GM23338 (cell line): ENCODE results near the gene PRR22. TPM values are rescaled to one million over a fixed set of nuclear protein-coding genes. Genes with fewer than 3 reads are reported as not detected.

Experiments used
- ATAC-seq: fragments of 200-7000 bp; cut with Tn5 transposase; 3 replicates; pipeline ENCODE4 v1.9.1; 2020
- DNase-seq: peaks from one replicate; pipeline ENCODE4 v3.0.0-alpha.2; 2015; ENCODE audit warnings: low spot score
- H2AFZ ChIP-seq: fragments of 200-600 bp; sonication (generic); 2 replicates; pipeline ENCODE4 v1.8.0; 2016; ENCODE audit warnings: antibody characterized with exemption, mild to moderate bottlenecking, moderate library complexity
- H3F3A ChIP-seq: fragments of 200-600 bp; sonication (generic); replicated peaks from 2 replicates; pipeline ENCODE4 v1.8.0; 2017; ENCODE audit warnings: antibody characterized with exemption, mixed run types, low read depth
- H3K27ac ChIP-seq: fragments of 200-600 bp; sonication (generic); 2 replicates; pipeline ENCODE4 v1.6.1; 2016; ENCODE audit warnings: low read depth
- H3K27me3 ChIP-seq: fragments of 200-600 bp; sonication (generic); 2 replicates; pipeline ENCODE4 v1.8.0; 2016; ENCODE audit warnings: mild to moderate bottlenecking, mixed run types, moderate library complexity; ENCODE audit not compliant: insufficient read depth
- H3K36me3 ChIP-seq: fragments of 200-600 bp; sonication (generic); 2 replicates; pipeline ENCODE4 v1.8.0; 2016; ENCODE audit warnings: mild to moderate bottlenecking; ENCODE audit not compliant: insufficient read depth
- H3K4me1 ChIP-seq: fragments of 200-600 bp; sonication (generic); 2 replicates; pipeline ENCODE4 v1.8.0; 2016; ENCODE audit warnings: mild to moderate bottlenecking, moderate library complexity; ENCODE audit not compliant: insufficient read depth
- H3K4me2 ChIP-seq: fragments of 200-600 bp; sonication (generic); 2 replicates; pipeline ENCODE4 v1.7.1; 2017; ENCODE audit warnings: mixed run types
- H3K4me3 ChIP-seq: fragments of 200-600 bp; sonication (generic); 2 replicates; pipeline ENCODE4 v1.6.1; 2016; ENCODE audit warnings: mixed run types
- H3K79me2 ChIP-seq: fragments of 200-600 bp; sonication (generic); replicated peaks from 2 replicates; pipeline ENCODE4 v1.8.0; 2017; ENCODE audit warnings: mild to moderate bottlenecking; ENCODE audit not compliant: insufficient read depth
- H3K9me2 ChIP-seq: fragments of 200-600 bp; sonication (generic); 2 replicates; pipeline ENCODE4 v1.8.0; 2017; ENCODE audit not compliant: insufficient read depth
- H4K20me1 ChIP-seq: fragments of 200-600 bp; sonication (generic); replicated peaks from 2 replicates; pipeline ENCODE4 v1.8.0; 2017; ENCODE audit warnings: mild to moderate bottlenecking; ENCODE audit not compliant: insufficient read depth
- H3K27ac Mint-ChIP-seq: 2 replicates; pipeline ENCODE4 v1.8.0; 2020; ENCODE audit warnings: inconsistent platforms, mild to moderate bottlenecking, moderate library complexity, mixed read lengths
- H3K27me3 Mint-ChIP-seq: 3 replicates; pipeline ENCODE4 v1.8.0; 2022; ENCODE audit warnings: low read depth, mild to moderate bottlenecking, moderate library complexity, mixed read lengths, inconsistent platforms; ENCODE audit not compliant: insufficient read depth, poor library complexity
- H3K36me3 Mint-ChIP-seq: 3 replicates; pipeline ENCODE4 v1.8.0; 2021; ENCODE audit warnings: low read depth, mild to moderate bottlenecking, inconsistent platforms, moderate library complexity, mixed read lengths
- H3K4me1 Mint-ChIP-seq: 3 replicates; pipeline ENCODE4 v1.8.0; 2020; ENCODE audit warnings: mild to moderate bottlenecking, inconsistent platforms, mixed read lengths
- H3K4me3 Mint-ChIP-seq: 3 replicates; pipeline ENCODE4 v1.8.0; 2021; ENCODE audit warnings: moderate library complexity, mild to moderate bottlenecking, inconsistent platforms, mixed read lengths
- H3K9me3 Mint-ChIP-seq: 3 replicates; pipeline ENCODE4 v1.8.0; 2020; ENCODE audit warnings: moderate library complexity, mild to moderate bottlenecking, inconsistent platforms, mixed read lengths
- CREB1 ChIP-seq: fragments of 250-450 bp; sonication (Bioruptor Pico); IDR thresholded peaks from 2 replicates; pipeline ENCODE4 v1.5.0; 2020; ENCODE audit warnings: low read depth, mild to moderate bottlenecking, moderate library complexity
- CTCF ChIP-seq, 2 experiments: fragments of 200-600 bp in 1 of 2; sonication (generic) in 1 of 2; conservative IDR thresholded peaks; 2 replicates each; pipeline versions ENCODE4 v1.5.1 to v1.6.1; 2016 to 2017; ENCODE audit warnings: antibody characterized with exemption in 2 of 2, low read depth in 2 of 2, mild to moderate bottlenecking in 2 of 2, moderate library complexity in 1 of 2
- ETS1 ChIP-seq: IDR thresholded peaks from 2 replicates; pipeline ENCODE4 v1.6.1; 2016; ENCODE audit warnings: antibody characterized with exemption
- EZH2 ChIP-seq: fragments of 200-600 bp; sonication (generic); IDR thresholded peaks from one replicate; pipeline ENCODE4 v1.8.0; 2017; ENCODE audit warnings: antibody characterized with exemption, mild to moderate bottlenecking, low read depth; ENCODE audit not compliant: unreplicated experiment
- EZH2phosphoT487 ChIP-seq: fragments of 200-600 bp; sonication (generic); IDR thresholded peaks from one replicate; pipeline ENCODE4 v1.8.1; 2018; ENCODE audit warnings: antibody characterized with exemption; ENCODE audit not compliant: unreplicated experiment
- JUNB ChIP-seq: IDR thresholded peaks from one replicate; pipeline ENCODE4 v1.6.1; 2016; ENCODE audit warnings: antibody characterized with exemption; ENCODE audit not compliant: unreplicated experiment
- NANOG ChIP-seq: IDR thresholded peaks from 2 replicates; pipeline ENCODE4 v1.6.1; 2016; ENCODE audit warnings: antibody characterized with exemption, borderline replicate concordance
- POLR2AphosphoS5 ChIP-seq: IDR thresholded peaks from 2 replicates; pipeline ENCODE4 v1.6.1; 2016; ENCODE audit warnings: antibody characterized with exemption, low read depth
- REST ChIP-seq: IDR thresholded peaks from one replicate; pipeline ENCODE4 v1.6.1; 2018; ENCODE audit warnings: antibody characterized with exemption; ENCODE audit not compliant: unreplicated experiment
- STAT1 ChIP-seq: IDR thresholded peaks from one replicate; pipeline ENCODE4 v1.6.1; 2016; ENCODE audit warnings: antibody characterized with exemption; ENCODE audit not compliant: unreplicated experiment
- ZNF114 ChIP-seq: fragments of 250-450 bp; sonication (Bioruptor Pico); IDR thresholded peaks from 2 replicates; pipeline ENCODE4 v1.5.0; 2020; ENCODE audit warnings: mild to moderate bottlenecking, moderate library complexity
- ZNF331 ChIP-seq: fragments of 250-450 bp; sonication (Bioruptor Pico); IDR thresholded peaks from 2 replicates; pipeline ENCODE4 v1.5.0; 2020; ENCODE audit warnings: low read depth, mild to moderate bottlenecking, moderate library complexity
- ZNF462 ChIP-seq: fragments of 250-450 bp; sonication (Bioruptor Pico); IDR thresholded peaks from 2 replicates; pipeline ENCODE4 v1.5.0; 2020; ENCODE audit warnings: mild to moderate bottlenecking, moderate library complexity
- polyA plus RNA-seq: library from polyadenylated mRNA; unstranded; fragments of >200 nt; fragmentation: Nextera tagmentation; extraction: Ambion mirVana; gene quantifications from 2 replicates; pipeline ENCODE4 v1.2.1, GENCODE V29; 2016
- total RNA-seq: library from RNA; depleted of rRNA; stranded (reverse); fragments of >200 nt; shearing (Covaris generic); gene quantifications from 2 replicates; pipeline ENCODE4 v1.2.3, GENCODE V29; 2014

PRR22 gene
- total and polyA plus RNA-seq, 2 experiments from 2014 or later = 1.0 to 1.2 TPM

GRCh38 chr19:5786593-5787408, 2.3 kb upstream of the PRR22 start:
- no peaks in the 10 kb centered on the region; the same call in 1 of the 3 replicates for H3K9me3 Mint-ChIP-seq
- peaks cover 19% of the 10 kb centered on the region for H3K27me3 Mint-ChIP-seq
- Histone ChIP-seq H3K4me3 (no peak overlapping the region), H3K4me1 (no peaks in the 10 kb centered on the region), H2AFZ (no peak overlapping the region), H3K4me2 (no peak overlapping the region), H3K9me2 (no peaks in the 10 kb centered on the region), H3K27me3 (no peaks in the 10 kb centered on the region), H3K36me3 (peaks cover 5% of the 10 kb centered on the region; the same call in 1 of the 2 replicates), H3K79me2 (no peaks in the 10 kb centered on the region), H3K27ac (no peak overlapping the region), H3F3A (no peaks in the 10 kb centered on the region), H4K20me1 (peaks cover 3% of the 10 kb centered on the region; the same call in 1 of the 2 replicates)
- ATAC-seq = no peak
- TF ChIP-seq POLR2AphosphoS5 = no peak
- TF ChIP-seq ETS1 = no peak
- TF ChIP-seq ZNF462 (CRISPR knock-in tag) = no peak
- TF ChIP-seq ZNF331 = no peak
- TF ChIP-seq JUNB = no peak
- TF ChIP-seq CTCF (conservative IDR thresholded peaks at IDR 0.05; ENCODE audit: low read depth in 2 of 2) = no peak
- no peak for TF ChIP-seq NANOG
- no peak for TF ChIP-seq CREB1 (CRISPR knock-in tag)
- TF ChIP-seq REST = no peak
- no peak for TF ChIP-seq ZNF114 (CRISPR knock-in tag)
- no peak for TF ChIP-seq EZH2phosphoT487
- TF ChIP-seq EZH2 = no peak
- TF ChIP-seq STAT1 = no peak
- peaks cover 5% of the 10 kb centered on the region; the same call in 2 of the 3 replicates for H3K4me1 Mint-ChIP-seq
- no peak overlapping the region for H3K4me3 Mint-ChIP-seq
- no peak overlapping the region for H3K27ac Mint-ChIP-seq
- peaks cover 41% of the 10 kb centered on the region for H3K36me3 Mint-ChIP-seq
- no peak for DNase-seq
